Hepatocyte (in vitro differentiated cells): ENCODE data around the gene CENPP. TPM values are rescaled to one million over a fixed set of nuclear protein-coding genes. Genes with fewer than 3 reads are reported as not detected.

Experiments
- DNase-seq: peaks from one replicate; pipeline ENCODE4 v3.0.0-alpha.2; 2016; ENCODE audit warnings: low spot score
- H2AFZ ChIP-seq: fragments of 200-600 bp; sonication (generic); 2 replicates; pipeline ENCODE4 v1.6.0; 2016; ENCODE audit warnings: antibody characterized with exemption, mild to moderate bottlenecking
- H3K27ac ChIP-seq: fragments of 200-600 bp; sonication (generic); 2 replicates; pipeline ENCODE4 v1.5.1; 2016; ENCODE audit warnings: mild to moderate bottlenecking
- H3K27me3 ChIP-seq: fragments of 200-600 bp; sonication (generic); 2 replicates; pipeline ENCODE4 v1.6.1; 2016
- H3K36me3 ChIP-seq: fragments of 200-600 bp; sonication (generic); replicated peaks from 2 replicates; pipeline ENCODE4 v1.5.1; 2016; ENCODE audit warnings: low read depth; ENCODE audit not compliant: insufficient read depth
- H3K4me1 ChIP-seq: fragments of 200-600 bp; sonication (generic); 2 replicates; pipeline ENCODE4 v1.5.1; 2016; ENCODE audit warnings: mild to moderate bottlenecking, moderate library complexity; ENCODE audit not compliant: insufficient read depth
- H3K4me2 ChIP-seq: fragments of 200-600 bp; sonication (generic); 2 replicates; pipeline ENCODE4 v1.6.0; 2016
- H3K4me3 ChIP-seq: fragments of 200-600 bp; sonication (generic); 2 replicates; pipeline ENCODE4 v1.5.1; 2016; ENCODE audit warnings: mild to moderate bottlenecking
- H3K79me2 ChIP-seq: fragments of 200-600 bp; sonication (generic); 2 replicates; pipeline ENCODE4 v1.6.0; 2017; ENCODE audit warnings: mild to moderate bottlenecking
- H3K9me2 ChIP-seq: fragments of 200-600 bp; sonication (generic); replicated peaks from 2 replicates; pipeline ENCODE4 v1.6.0; 2017; ENCODE audit warnings: mild to moderate bottlenecking; ENCODE audit not compliant: insufficient read depth
- H3K9me3 ChIP-seq: fragments of 200-600 bp; sonication (generic); 2 replicates; pipeline ENCODE4 v1.5.1; 2016; ENCODE audit warnings: low read depth, mild to moderate bottlenecking
- H4K20me1 ChIP-seq: fragments of 200-600 bp; sonication (generic); 2 replicates; pipeline ENCODE4 v1.6.0; 2016; ENCODE audit warnings: mild to moderate bottlenecking; ENCODE audit not compliant: insufficient read depth, poor library complexity, severe bottlenecking
- CTCF ChIP-seq: fragments of 200-600 bp; sonication (generic); IDR thresholded peaks from 2 replicates; pipeline ENCODE4 v1.5.1; 2016; ENCODE audit warnings: antibody characterized with exemption, mild to moderate bottlenecking; ENCODE audit not compliant: poor library complexity
- EZH2 ChIP-seq: fragments of 200-600 bp; sonication (generic); IDR thresholded peaks from 2 replicates; pipeline ENCODE4 v1.6.1; 2016; ENCODE audit warnings: antibody characterized with exemption, mild to moderate bottlenecking, borderline replicate concordance
- EZH2phosphoT487 ChIP-seq: fragments of 200-600 bp; sonication (generic); IDR thresholded peaks from one replicate; pipeline ENCODE4 v1.6.1; 2018; ENCODE audit warnings: antibody characterized with exemption, mild to moderate bottlenecking, low read depth, moderate library complexity; ENCODE audit not compliant: unreplicated experiment, severe bottlenecking
- WGBS: methylation state at CpG from one replicate; pipeline ENCODE4 v1.1.6; 2016; ENCODE audit warnings: low lambda C conversion rate; ENCODE audit errors: missing lambda C conversion rate; 5-methylcytosine and 5-hydroxymethylcytosine counted together
- polyA plus RNA-seq: library from polyadenylated mRNA; unstranded; fragments of >200 nt; fragmentation: Nextera tagmentation; extraction: Ambion mirVana; gene quantifications from 2 replicates; pipeline ENCODE4 v1.2.1, GENCODE V29; 2016
- total RNA-seq: library from RNA; depleted of rRNA; stranded (reverse); fragments of >200 nt; gene quantifications from 2 replicates; pipeline ENCODE4 v1.2.3, GENCODE V29; 2014

CENPP gene
- total and polyA plus RNA-seq, 2 experiments from 2014 or later, result 5.1 to 5.9 TPM

DNA sequence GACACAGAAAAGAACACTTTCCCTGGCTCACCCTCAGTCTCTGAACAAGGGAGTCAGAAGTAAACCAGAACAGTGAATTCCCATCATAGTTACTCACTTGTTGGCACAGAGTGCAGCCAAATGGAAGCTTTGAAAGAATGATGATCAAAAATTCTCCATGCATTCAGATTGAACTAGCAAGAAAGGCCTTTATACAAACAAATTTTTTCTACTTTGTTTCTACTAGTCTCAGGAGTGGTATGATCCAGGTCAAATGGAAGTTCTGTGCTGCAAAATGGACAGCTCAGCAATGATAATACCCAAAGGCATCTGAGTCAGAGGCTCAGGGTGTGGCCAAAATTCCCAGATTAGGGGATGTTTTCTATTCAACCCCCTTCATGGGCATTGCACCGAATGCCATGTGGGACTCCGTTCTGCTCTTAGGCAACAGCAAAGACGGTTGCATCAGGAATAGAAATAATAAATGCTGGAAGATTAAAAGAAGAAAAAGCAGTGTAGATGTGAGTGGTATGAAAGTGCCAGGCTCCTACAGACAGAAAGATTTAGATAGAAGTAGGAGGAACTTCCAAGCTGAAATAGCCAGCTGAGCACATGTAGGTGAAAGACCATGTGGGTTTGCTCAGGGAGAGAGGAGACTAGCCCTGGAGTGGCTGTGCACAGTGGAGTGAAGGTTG lies 180.6 kb downstream of the CENPP start:
- Histone ChIP-seq H3K4me3 (no peak overlapping the region), H3K4me2 (peak overlapping the region; percentile 59), H3K9me2 (no peaks in the 10 kb centered on the region), H3K4me1 (peaks cover 12% of the 10 kb centered on the region), H3K36me3 (no peaks in the 10 kb centered on the region), H3K9me3 (no peaks in the 10 kb centered on the region), H3K79me2 (no peaks in the 10 kb centered on the region), H3K27ac (peak overlapping the region; percentile 65), H2AFZ (no peak overlapping the region), H3K27me3 (no peaks in the 10 kb centered on the region), H4K20me1 (no peaks in the 10 kb centered on the region)
- peak; percentile 38 for DNase-seq
- 69% methylated on average over 3 of the region's 3 CpGs for WGBS
- TF ChIP-seq EZH2phosphoT487, result no peak
- no peak for TF ChIP-seq EZH2
- no peak for TF ChIP-seq CTCF

DNA sequence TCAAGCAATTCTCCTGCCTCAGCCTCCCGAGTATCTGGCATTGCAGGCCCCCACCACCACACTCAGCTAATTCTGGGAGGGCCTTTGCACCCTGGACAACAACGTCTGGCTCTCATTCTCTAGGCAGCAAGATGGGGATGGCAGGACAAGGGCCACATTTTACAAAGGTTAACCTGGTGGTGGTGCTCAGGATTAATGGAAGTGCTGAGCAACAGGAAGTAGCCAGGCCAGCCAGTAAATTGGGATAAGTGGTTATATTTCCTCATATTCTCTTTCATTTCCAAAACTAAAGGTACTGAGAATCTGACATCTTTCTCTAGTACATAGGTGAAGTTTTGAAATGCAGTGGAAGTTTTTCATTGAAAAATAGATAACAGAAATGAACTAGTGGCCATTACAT lies 181.3 kb downstream of the CENPP start:
- 100% methylated on average over 2 of the region's 2 CpGs for WGBS

GRCh38 chr9:92507496-92507895 lies 181.7 kb downstream of the CENPP start:
- no peak for TF ChIP-seq CTCF
- no peak for TF ChIP-seq EZH2phosphoT487
- no peak for TF ChIP-seq EZH2
- H2AFZ ChIP-seq, result no peak overlapping the region
- H3K4me3 ChIP-seq, result no peak overlapping the region
- H4K20me1 ChIP-seq, result no peaks in the 10 kb centered on the region
- H3K36me3 ChIP-seq, result no peaks in the 10 kb centered on the region
- H3K4me1 ChIP-seq, result peaks cover 12% of the 10 kb centered on the region
- no peaks in the 10 kb centered on the region for H3K27me3 ChIP-seq
- H3K9me2 ChIP-seq, result no peaks in the 10 kb centered on the region
- WGBS, result 62% methylated on average over 4 of the region's 4 CpGs
- DNase-seq, result no peak
- H3K79me2 ChIP-seq, result no peaks in the 10 kb centered on the region
- no peak overlapping the region for H3K4me2 ChIP-seq
- H3K9me3 ChIP-seq, result no peaks in the 10 kb centered on the region
- H3K27ac ChIP-seq, result no peak overlapping the region

More for the DNA sequence above, 181.3 kb downstream of the CENPP start:
- no peaks in the 10 kb centered on the region for H3K9me3 ChIP-seq
- no peaks in the 10 kb centered on the region for H4K20me1 ChIP-seq
- TF ChIP-seq EZH2phosphoT487, result no peak
- TF ChIP-seq CTCF, result no peak
- no peak for TF ChIP-seq EZH2
- no peaks in the 10 kb centered on the region for H3K27me3 ChIP-seq
- H3K36me3 ChIP-seq, result no peaks in the 10 kb centered on the region
- H2AFZ ChIP-seq, result no peak overlapping the region
- no peaks in the 10 kb centered on the region for H3K79me2 ChIP-seq
- no peak overlapping the region for H3K4me3 ChIP-seq
- H3K4me1 ChIP-seq, result peaks cover 12% of the 10 kb centered on the region
- DNase-seq, result no peak
- H3K27ac ChIP-seq, result peak overlapping the region; percentile 65
- H3K4me2 ChIP-seq, result no peak overlapping the region
- no peaks in the 10 kb centered on the region for H3K9me2 ChIP-seq
